Tibial nerve (tissue), 4 donors: Measurements from ENCODE around the gene LYPD1. TPM values are rescaled to one million over a fixed set of nuclear protein-coding genes. Genes with fewer than 3 reads are reported as not detected.
"Not testable (repeated sequence)": the region's sequence is repeated elsewhere in the genome, so short reads cannot be mapped to it uniquely, and the experiment has no call there.

ENCODE experiments used
- DNase-seq, 2 donors: peaks; one replicate each; pipeline ENCODE4 v3.0.0-alpha.2; 2019; ENCODE audit warnings: low spot score in 2 of 2
- H3K27ac ChIP-seq, 4 donors: fragments of 200-600 bp; sonication (generic) in 3 of 4; one replicate each; pipeline ENCODE4 v1.5.1; 2017 to 2019; ENCODE audit warnings: mild to moderate bottlenecking in 1 of 4
- H3K27me3 ChIP-seq, 2 donors: fragments of 200-600 bp; sonication (generic) in 1 of 2; one replicate each; pipeline versions ENCODE4 v1.5.1 to v1.6.0; 2017 to 2019
- H3K36me3 ChIP-seq, 3 donors: fragments of 200-600 bp; sonication (generic); one replicate each; pipeline ENCODE4 v1.5.1; 2018 to 2019
- H3K4me1 ChIP-seq, 4 donors: fragments of 200-600 bp; sonication (generic) in 3 of 4; one replicate each; pipeline ENCODE4 v1.5.1; 2017 to 2019
- H3K4me3 ChIP-seq, 4 donors: fragments of 200-600 bp; sonication (generic) in 3 of 4; one replicate each; pipeline ENCODE4 v1.5.1; 2017 to 2019; ENCODE audit warnings: mild to moderate bottlenecking in 1 of 4, moderate library complexity in 1 of 4
- H3K9me3 ChIP-seq, 4 donors: fragments of 200-600 bp; sonication (generic) in 3 of 4; one replicate each; pipeline ENCODE4 v1.5.1; 2017 to 2019
- CTCF ChIP-seq, 5 experiments: fragments of 200-600 bp in 3 of 5; fragments of 450-650 bp in 2 of 5; sonication (generic) in 3 of 5; IDR thresholded peaks; one replicate each; pipeline ENCODE4 v1.5.1; 2016 to 2019; ENCODE audit warnings: antibody characterized with exemption in 5 of 5, mild to moderate bottlenecking in 3 of 5, moderate library complexity in 2 of 5
- EP300 ChIP-seq, 2 donors: sonication (generic); formaldehyde crosslinking; IDR thresholded peaks; one replicate each; pipeline ENCODE4 v1.6.1; 2017; ENCODE audit warnings: antibody characterized with exemption in 2 of 2, mild to moderate bottlenecking in 1 of 2
- POLR2A ChIP-seq, 2 donors: fragments of 450-650 bp; IDR thresholded peaks; one replicate each; pipeline ENCODE4 v1.6.1; 2017; ENCODE audit warnings: antibody characterized with exemption in 2 of 2, mild to moderate bottlenecking in 2 of 2, moderate library complexity in 2 of 2
- WGBS, 2 donors: methylation state at CpG; one replicate each; pipeline ENCODE4 v1.1.5; 2018; 5-methylcytosine and 5-hydroxymethylcytosine counted together
- total RNA-seq, 4 donors: library from RNA; depleted of rRNA; stranded (reverse); fragments of >200 nt; gene quantifications; one replicate each; pipeline ENCODE4 v1.1.0, GENCODE V29; 2016

The LYPD1 gene
- total RNA-seq, 4 donors from 2014 or later = 0.22 to 7.5 (median 2.6) TPM

- WGBS, 2 donors = 82 to 86% methylated on average over 2 of the region's 2 CpGs
- no peaks in the 10 kb centered on the region for H3K27me3 ChIP-seq
- no peaks in the 10 kb centered on the region for H3K9me3 ChIP-seq
- H3K27ac ChIP-seq = no peak overlapping the region
- peaks cover 0 to 6% (median 2%) of the 10 kb centered on the region in 4 donors for H3K4me1 ChIP-seq
- no peak for DNase-seq
- H3K36me3 ChIP-seq = no peaks in the 10 kb centered on the region
- H3K4me3 ChIP-seq = no peak overlapping the region
- no peak for TF ChIP-seq EP300 (IDR thresholded peaks at IDR 0.05)
- TF ChIP-seq POLR2A (IDR thresholded peaks at IDR 0.05) = no peak
- TF ChIP-seq CTCF (IDR thresholded peaks at IDR 0.05) = no peak
Observed at GRCh38 chr2:132701810-132702209, 31.8 kb upstream of the LYPD1 start.

GRCh38 chr2:132699802-132700201 lies 29.8 kb upstream of the LYPD1 start:
- not testable (repeated sequence) for H3K27ac ChIP-seq, H3K27me3 ChIP-seq, H3K4me1 ChIP-seq, H3K36me3 ChIP-seq, H3K4me3 ChIP-seq, H3K9me3 ChIP-seq, DNase-seq
- 100% methylated on average over 1 to 2 of the region's 2 CpGs for WGBS, 2 donors

GRCh38 chr2:132698347-132698746 lies 28.3 kb upstream of the LYPD1 start:
- H3K36me3 ChIP-seq, H3K27me3 ChIP-seq, H3K27ac ChIP-seq, DNase-seq, H3K4me3 ChIP-seq, H3K4me1 ChIP-seq, H3K9me3 ChIP-seq: not testable (repeated sequence)
- WGBS, 2 donors = 75 to 81% methylated on average over 3 of the region's 3 CpGs

- H3K4me3 ChIP-seq = no peak overlapping the region
- peaks cover 0 to 6% (median 2%) of the 10 kb centered on the region in 4 donors for H3K4me1 ChIP-seq
- peak overlapping the region in 1 of 4 donors; percentile 37 for H3K27ac ChIP-seq
- DNase-seq = no peak
- TF ChIP-seq EP300 (IDR thresholded peaks at IDR 0.05) = no peak
- no peak for TF ChIP-seq POLR2A (IDR thresholded peaks at IDR 0.05)
- no peak for TF ChIP-seq CTCF (IDR thresholded peaks at IDR 0.05)
- H3K27me3 ChIP-seq = no peaks in the 10 kb centered on the region
- 25 to 29% methylated on average over 4 of the region's 4 CpGs for WGBS, 2 donors
- H3K9me3 ChIP-seq = no peaks in the 10 kb centered on the region
- no peaks in the 10 kb centered on the region for H3K36me3 ChIP-seq
Observed at GRCh38 chr2:132697556-132698205, 27.7 kb upstream of the LYPD1 start.

- WGBS, 2 donors = 54 to 69% methylated on average over 1 of the region's 1 CpG
- H3K27ac ChIP-seq = no peak overlapping the region
- no peaks in the 10 kb centered on the region for H3K27me3 ChIP-seq
- no peak for TF ChIP-seq CTCF (IDR thresholded peaks at IDR 0.05)
- TF ChIP-seq EP300 (IDR thresholded peaks at IDR 0.05) = no peak
- TF ChIP-seq POLR2A (IDR thresholded peaks at IDR 0.05) = no peak
- H3K36me3 ChIP-seq = no peaks in the 10 kb centered on the region
- peaks cover 0 to 6% (median 0%) of the 10 kb centered on the region in 4 donors for H3K4me1 ChIP-seq
- H3K9me3 ChIP-seq = no peaks in the 10 kb centered on the region
- DNase-seq = no peak
- no peak overlapping the region for H3K4me3 ChIP-seq
Observed at GRCh38 chr2:132692816-132693215, 22.8 kb upstream of the LYPD1 start.

GRCh38 chr2:132691556-132691955 lies 21.6 kb upstream of the LYPD1 start:
- no peaks in the 10 kb centered on the region for H3K27me3 ChIP-seq
- H3K4me3 ChIP-seq = no peak overlapping the region
- DNase-seq = no peak
- H3K4me1 ChIP-seq = no peaks in the 10 kb centered on the region
- H3K27ac ChIP-seq = no peak overlapping the region
- H3K36me3 ChIP-seq = no peaks in the 10 kb centered on the region
- no peaks in the 10 kb centered on the region for H3K9me3 ChIP-seq
- 86 to 91% methylated on average over 4 of the region's 4 CpGs for WGBS, 2 donors
- TF ChIP-seq POLR2A (IDR thresholded peaks at IDR 0.05) (no peak), EP300 (IDR thresholded peaks at IDR 0.05) (no peak), CTCF (IDR thresholded peaks at IDR 0.05) (no peak)
